ENCODE measurements around the gene MAP4K2. TPM values are rescaled to one million over a fixed set of nuclear protein-coding genes. Genes with fewer than 3 reads are reported as not detected.

The MAP4K2 gene
- total RNA-seq, 1 donor from 2014 or later: 25.8 TPM

GRCh38 chr11:64771861-64772260 is 31.2 kb downstream of the MAP4K2 start:
- TF ChIP-seq CTCF (IDR thresholded peaks at IDR 0.05; ENCODE audit: unreplicated experiment): no peak
- Mint-ChIP-seq H3K36me3 (peaks cover 69% of the 10 kb centered on the region), H3K4me1 (peaks cover 15% of the 10 kb centered on the region), H3K27ac (no peak overlapping the region), H3K27me3 (ENCODE audit: low read depth) (no peaks in the 10 kb centered on the region), H3K4me3 (no peak overlapping the region), H3K9me3 (no peaks in the 10 kb centered on the region)
- DNase-seq (ENCODE audit: low spot score in 2 of 2, unreplicated experiment in 2 of 2): no peak

GRCh38 chr11:64770120-64770519 is 32.9 kb downstream of the MAP4K2 start:
- no peak for TF ChIP-seq CTCF (IDR thresholded peaks at IDR 0.05; ENCODE audit: unreplicated experiment)
- DNase-seq (ENCODE audit: low spot score in 2 of 2, unreplicated experiment in 2 of 2): no peak
- Mint-ChIP-seq H3K9me3 (no peaks in the 10 kb centered on the region), H3K27me3 (ENCODE audit: low read depth) (no peaks in the 10 kb centered on the region), H3K4me3 (no peak overlapping the region), H3K36me3 (peaks cover 59% of the 10 kb centered on the region), H3K4me1 (peaks cover under 1% of the 10 kb centered on the region), H3K27ac (no peak overlapping the region)

DNA sequence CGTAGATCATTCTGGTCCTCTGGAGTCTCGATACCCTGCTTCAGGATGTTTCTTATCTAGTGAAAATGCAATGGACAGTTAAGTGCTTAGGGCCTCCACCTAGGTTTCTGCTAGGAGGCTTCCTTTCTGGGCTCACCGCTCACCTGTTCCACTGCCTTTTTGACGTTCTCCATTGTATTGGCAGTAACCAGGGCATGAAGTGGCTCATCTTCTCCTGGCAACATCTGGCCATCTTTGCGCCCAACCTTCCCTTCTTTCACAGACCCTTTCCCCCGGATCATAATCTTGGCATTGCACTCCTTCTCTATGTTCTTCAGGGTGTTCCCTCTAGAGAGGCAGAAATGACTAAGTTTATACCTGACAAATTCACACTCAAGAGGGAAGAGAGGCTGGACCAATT is 33.7 kb downstream of the MAP4K2 start:
- H3K4me1 Mint-ChIP-seq: no peaks in the 10 kb centered on the region
- TF ChIP-seq CTCF (IDR thresholded peaks at IDR 0.05; ENCODE audit: unreplicated experiment): no peak
- no peaks in the 10 kb centered on the region for H3K27me3 Mint-ChIP-seq (ENCODE audit: low read depth)
- peaks cover 63% of the 10 kb centered on the region for H3K36me3 Mint-ChIP-seq
- H3K27ac Mint-ChIP-seq: no peak overlapping the region
- H3K4me3 Mint-ChIP-seq: no peak overlapping the region
- H3K9me3 Mint-ChIP-seq: no peaks in the 10 kb centered on the region
- DNase-seq (ENCODE audit: low spot score in 2 of 2, unreplicated experiment in 2 of 2): no peak

DNA sequence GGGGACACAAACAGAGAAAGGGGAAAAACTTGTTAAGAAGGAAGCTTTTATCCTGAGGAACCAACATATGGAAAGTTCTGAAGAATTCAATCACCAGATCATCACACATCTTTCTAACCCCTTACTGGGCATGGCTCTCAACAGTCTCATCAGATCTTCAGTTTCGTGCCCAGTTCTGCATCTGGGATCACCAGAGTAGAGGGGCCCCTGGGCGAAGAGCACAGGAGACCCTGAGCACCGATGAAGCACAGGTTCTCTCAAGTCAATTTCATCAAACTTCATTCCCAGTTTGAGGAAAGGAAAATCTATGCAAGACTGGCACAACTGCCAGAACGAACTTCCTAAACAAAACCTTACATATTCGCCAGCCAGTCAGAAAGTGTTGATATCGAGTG is 34.7 kb downstream of the MAP4K2 start:
- Mint-ChIP-seq H3K27ac (no peak overlapping the region), H3K4me3 (no peak overlapping the region), H3K27me3 (ENCODE audit: low read depth) (no peaks in the 10 kb centered on the region), H3K9me3 (no peaks in the 10 kb centered on the region), H3K36me3 (peaks cover 57% of the 10 kb centered on the region), H3K4me1 (peaks cover 2% of the 10 kb centered on the region)
- no peak for TF ChIP-seq CTCF (IDR thresholded peaks at IDR 0.05; ENCODE audit: unreplicated experiment)
- no peak for DNase-seq (ENCODE audit: low spot score in 2 of 2, unreplicated experiment in 2 of 2)

GRCh38 chr11:64767344-64768299 is 35.4 kb downstream of the MAP4K2 start:
- H3K27me3 Mint-ChIP-seq (ENCODE audit: low read depth): no peaks in the 10 kb centered on the region
- peaks cover 2% of the 10 kb centered on the region for H3K4me1 Mint-ChIP-seq
- peak; percentile 91 for TF ChIP-seq CTCF (IDR thresholded peaks at IDR 0.05; ENCODE audit: unreplicated experiment)
- H3K4me3 Mint-ChIP-seq: no peak overlapping the region
- H3K27ac Mint-ChIP-seq: peak overlapping the region; percentile 59
- no peaks in the 10 kb centered on the region for H3K9me3 Mint-ChIP-seq
- DNase-seq (ENCODE audit: low spot score in 2 of 2, unreplicated experiment in 2 of 2): peak in 1 of 2 experiments; percentile 78
- H3K36me3 Mint-ChIP-seq: peaks cover 53% of the 10 kb centered on the region

Measured in mesothelial cell of epicardium (in vitro differentiated cells).